D721Med (cell line): ENCODE measurements around the gene TRERF1.

Source experiments
- DNase-seq: peaks from one replicate; pipeline ENCODE4 v3.0.0; 2011; ENCODE audit warnings: low spot score; ENCODE audit not compliant: insufficient read length
- FAIRE-seq: peaks from 2 replicates; lab custom pipeline; 2011; peaks lifted over from hg19 to GRCh38; lab: Jason Lieb, UNC
- CTCF ChIP-seq: IDR thresholded peaks from 2 replicates; pipeline ENCODE4 v1.5.1; 2012; ENCODE audit warnings: mild to moderate bottlenecking, control low read depth; ENCODE audit not compliant: insufficient read depth; ENCODE audit errors: missing control alignments

The TRERF1 gene

DNA sequence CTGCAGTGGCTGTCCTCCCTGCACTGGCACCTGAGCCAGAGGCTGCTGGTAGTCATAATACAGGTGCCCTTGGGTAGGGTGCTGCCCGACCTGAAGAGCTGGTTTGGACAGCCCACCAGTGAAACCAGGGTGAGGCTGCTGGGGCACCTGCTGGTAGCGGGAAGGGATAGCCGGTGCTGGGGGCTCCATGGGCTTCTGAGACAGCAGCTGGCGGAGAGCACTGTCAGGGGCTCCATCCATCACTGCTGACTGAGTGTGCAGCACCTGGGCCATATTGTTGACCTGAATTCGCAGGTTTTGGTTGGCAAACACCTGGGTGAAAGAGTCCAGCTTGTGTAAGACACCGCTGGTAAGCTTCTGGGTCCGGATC, 182.9 kb downstream of the TRERF1 start:
- TF ChIP-seq CTCF: no peak
- FAIRE-seq: no peak
- no peak for DNase-seq

DNA sequence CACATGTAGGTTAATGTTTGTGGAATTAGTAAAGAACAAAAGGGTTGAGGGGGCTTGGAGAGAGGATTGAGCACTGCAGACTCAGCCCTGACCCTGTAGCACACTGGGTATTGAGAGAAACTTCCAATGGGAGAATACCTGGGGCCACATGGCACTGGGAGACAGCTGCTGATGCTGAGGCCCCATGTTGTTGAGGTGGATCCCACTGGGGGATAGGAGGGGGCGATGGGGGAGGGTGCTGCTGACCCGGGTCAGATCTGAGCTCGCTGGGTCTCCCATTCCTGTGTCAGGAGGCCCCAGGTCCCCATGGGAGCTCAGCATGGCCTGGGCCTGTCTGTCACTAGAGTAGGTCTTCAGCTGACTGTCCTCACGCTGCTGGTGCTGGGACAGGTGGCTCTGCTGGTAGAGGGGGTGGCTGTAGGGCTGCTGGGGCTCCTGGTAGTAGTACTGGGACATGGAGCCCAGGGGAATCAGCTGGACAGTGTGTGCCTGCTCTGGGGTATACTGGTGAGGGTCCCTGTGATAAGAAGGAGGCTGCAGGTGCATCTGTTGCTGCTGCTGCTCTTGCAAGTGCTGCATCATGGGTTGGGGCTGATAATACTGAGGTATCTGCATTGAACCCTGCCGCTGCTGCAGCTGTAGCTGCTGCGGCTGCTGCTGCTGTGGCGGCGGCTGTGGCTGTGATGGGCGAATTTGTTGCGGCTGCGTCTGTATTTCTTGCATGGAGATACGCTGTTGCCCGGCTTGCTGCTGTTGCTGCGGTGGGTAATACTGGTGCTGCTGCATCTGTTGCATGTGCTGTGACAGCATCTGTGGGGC, 183.5 kb downstream of the TRERF1 start:
- no peak for DNase-seq
- FAIRE-seq: no peak
- TF ChIP-seq CTCF: no peak

GRCh38 chr6:42266538-42266937, 185.2 kb downstream of the TRERF1 start:
- DNase-seq (no peak), FAIRE-seq (no peak)
- TF ChIP-seq CTCF: no peak

DNA sequence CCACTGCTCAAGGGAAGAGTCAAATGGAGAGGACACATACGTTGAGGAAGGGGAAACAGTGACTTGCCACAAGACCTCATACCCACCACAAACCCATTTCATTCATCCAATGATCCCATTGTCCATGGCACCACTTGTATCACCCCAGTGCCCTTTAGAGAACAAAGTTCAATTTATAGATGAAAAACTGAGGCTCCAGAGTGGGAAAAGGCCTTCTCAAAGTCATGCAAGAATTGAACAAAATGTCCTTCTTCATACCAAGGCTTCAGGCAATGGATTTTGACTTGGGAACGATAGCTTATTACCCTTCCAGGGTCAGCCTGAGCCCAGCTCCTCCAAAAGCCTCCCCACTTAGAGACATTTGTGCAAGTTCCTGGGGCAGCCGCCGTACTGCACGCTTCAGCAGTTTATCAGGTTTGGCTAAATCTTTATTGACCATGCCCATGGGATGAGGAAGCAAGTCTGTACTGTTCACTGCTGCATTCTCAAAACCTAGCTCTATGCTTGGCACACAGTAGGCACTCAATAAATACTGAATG, 186.8 kb downstream of the TRERF1 start:
- no peak for FAIRE-seq
- no peak for DNase-seq
- TF ChIP-seq CTCF: no peak

DNA sequence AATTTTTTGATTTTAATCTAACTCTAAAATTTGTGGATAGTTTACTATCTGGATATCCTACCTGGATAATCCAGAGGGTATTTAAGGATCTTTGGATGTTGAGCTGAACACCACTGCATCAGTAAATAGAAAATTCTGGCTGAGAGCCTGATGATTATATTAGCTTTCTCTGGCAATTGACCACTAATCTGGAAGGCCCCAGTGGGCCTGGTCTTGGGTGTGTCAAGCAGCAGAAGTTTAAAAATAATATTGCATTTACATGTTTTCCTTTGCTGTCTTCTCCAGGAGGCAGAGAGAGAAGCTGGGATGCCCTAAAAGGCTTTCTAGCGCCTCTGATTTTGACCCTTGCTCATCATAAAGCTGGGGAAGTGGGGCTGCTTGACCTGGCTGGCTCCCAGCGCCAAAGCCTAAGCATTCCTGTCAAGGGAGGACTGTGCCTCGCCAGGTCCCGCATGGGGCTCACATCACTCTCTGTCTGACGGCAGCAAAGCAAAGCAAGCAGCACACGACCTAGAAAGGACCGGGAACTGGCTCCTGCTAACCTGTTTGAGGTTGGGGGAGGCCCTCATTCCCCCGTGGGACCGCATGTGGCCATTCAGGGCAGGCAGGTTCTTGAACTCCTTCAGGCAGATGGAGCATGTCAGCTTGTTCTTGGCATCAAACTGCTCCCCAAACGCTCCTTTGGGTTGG, 187.4 kb downstream of the TRERF1 start:
- DNase-seq (no peak), FAIRE-seq (no peak)
- no peak for TF ChIP-seq CTCF

- DNase-seq (no peak), FAIRE-seq (no peak)
- no peak for TF ChIP-seq CTCF
Observed at GRCh38 chr6:42263165-42263728, 188.5 kb downstream of the TRERF1 start.
